HG02870 (cell line): ENCODE data around the gene NAA25.
A peak's percentile ranks its signal among the peaks of the same experiment; 100 is the strongest.
"Not testable (repeated sequence)": the region's sequence is repeated elsewhere in the genome, so short reads cannot be mapped to it uniquely, and the experiment has no call there.

Experiments
- ATAC-seq: cut with Tn5 transposase; IDR thresholded peaks from one replicate; pipeline ENCODE4 v1.9.1; 2021; ENCODE audit warnings: mild to moderate bottlenecking, moderate library complexity; ENCODE audit not compliant: unreplicated experiment

NAA25 gene

DNA sequence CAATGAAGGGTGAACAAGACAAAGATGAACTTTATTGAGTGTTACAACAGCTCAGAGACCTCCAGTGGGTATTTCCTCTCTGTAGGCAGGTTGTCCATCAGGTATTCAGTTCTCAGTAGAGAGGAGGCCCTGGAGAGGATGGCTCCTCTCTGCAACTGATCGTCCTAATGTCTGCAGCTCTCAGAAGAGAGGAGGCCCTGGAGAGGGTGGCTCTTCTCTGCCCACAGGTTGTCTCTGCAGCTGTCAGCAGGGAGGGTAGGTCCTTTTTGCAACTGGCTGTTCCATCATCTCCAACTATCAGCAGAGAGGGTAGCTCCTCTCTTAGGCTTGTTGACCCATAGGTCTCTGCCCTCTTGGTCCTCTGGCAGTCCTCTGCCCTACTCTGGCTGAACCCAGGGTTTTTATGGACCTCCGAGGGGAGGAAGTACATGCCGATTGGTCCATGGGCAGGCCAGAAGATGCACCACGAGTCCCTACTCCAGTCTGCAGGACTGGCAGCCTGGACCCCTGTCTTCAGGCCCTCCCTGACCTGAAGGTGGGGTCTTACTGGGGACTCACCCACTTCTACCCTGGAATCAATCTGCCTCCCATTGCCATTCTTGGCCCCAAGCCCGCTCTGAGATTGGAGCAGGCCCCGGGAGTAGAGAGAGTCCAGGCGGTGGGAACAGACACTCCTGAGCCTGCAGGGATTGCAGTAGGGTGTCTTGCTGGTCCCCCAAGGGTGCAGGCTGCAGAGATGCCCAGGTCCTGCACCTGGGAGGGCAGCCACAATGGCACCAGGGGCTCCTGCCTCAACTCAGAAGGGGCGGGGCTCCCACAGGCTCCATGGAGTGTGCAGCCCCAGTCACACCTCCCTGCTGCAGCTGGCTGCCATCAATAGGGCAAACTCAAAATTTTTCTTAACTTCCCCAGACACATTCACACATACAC, 97.9 kb downstream of the NAA25 start:
- no peak for ATAC-seq

DNA sequence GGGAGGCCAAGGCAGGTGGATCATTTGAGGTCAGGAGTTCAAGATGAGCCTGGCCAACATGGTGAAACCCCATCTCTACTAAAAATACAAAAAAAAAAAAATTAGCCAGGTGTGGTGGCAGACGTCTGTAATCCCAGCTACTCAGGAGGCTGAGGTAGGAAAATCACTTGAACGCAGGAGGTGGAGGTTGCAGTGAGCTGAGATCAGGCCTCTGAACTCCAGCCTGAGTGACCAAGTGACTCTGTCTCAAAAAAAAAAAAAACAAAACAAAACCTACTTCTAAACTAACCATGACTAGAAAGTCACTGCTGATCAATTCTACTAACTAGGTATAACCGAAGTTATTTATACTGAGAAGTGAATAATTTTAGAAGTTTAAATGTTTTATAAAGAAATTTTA, 99.0 kb downstream of the NAA25 start:
- not testable (repeated sequence) for ATAC-seq

DNA sequence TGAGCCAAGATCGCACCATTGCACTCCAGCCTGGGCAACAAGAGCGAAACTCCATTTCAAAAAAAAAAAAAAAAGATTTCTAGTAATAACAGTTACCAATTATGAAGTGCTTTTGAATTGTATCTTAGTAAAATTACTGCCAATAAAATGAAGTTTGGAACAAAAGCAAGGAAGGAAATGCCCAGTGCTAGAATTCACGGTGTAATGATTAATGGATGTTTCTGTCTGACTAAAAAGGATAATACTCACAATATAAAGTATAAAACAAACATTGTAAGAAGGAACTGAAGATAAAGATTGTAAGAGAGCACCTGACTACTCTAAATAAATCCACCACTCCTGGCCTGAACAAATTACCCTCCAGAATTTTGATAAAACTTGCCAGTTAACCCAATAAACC, 99.7 kb downstream of the NAA25 start:
- no peak for ATAC-seq

DNA sequence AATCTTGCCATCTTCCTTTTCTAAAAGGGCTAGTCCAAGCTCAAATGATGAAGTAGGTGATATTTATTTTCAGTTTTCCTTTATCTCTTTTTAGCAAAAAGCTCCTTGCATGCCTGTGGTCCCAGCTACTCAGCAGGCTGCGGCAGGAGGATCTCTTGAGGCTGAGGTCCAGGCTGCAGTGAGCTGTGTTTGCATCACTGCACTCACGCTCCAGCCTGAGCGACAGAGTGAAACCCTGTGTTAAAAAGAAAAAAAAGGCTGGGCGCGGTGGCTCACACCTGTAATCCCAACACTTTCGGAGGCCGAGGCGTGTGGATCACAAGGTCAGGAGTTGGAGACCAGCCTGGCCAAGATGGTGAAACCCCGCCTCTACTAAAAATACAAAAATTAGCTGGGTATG, 100.6 kb downstream of the NAA25 start:
- no peak for ATAC-seq

DNA sequence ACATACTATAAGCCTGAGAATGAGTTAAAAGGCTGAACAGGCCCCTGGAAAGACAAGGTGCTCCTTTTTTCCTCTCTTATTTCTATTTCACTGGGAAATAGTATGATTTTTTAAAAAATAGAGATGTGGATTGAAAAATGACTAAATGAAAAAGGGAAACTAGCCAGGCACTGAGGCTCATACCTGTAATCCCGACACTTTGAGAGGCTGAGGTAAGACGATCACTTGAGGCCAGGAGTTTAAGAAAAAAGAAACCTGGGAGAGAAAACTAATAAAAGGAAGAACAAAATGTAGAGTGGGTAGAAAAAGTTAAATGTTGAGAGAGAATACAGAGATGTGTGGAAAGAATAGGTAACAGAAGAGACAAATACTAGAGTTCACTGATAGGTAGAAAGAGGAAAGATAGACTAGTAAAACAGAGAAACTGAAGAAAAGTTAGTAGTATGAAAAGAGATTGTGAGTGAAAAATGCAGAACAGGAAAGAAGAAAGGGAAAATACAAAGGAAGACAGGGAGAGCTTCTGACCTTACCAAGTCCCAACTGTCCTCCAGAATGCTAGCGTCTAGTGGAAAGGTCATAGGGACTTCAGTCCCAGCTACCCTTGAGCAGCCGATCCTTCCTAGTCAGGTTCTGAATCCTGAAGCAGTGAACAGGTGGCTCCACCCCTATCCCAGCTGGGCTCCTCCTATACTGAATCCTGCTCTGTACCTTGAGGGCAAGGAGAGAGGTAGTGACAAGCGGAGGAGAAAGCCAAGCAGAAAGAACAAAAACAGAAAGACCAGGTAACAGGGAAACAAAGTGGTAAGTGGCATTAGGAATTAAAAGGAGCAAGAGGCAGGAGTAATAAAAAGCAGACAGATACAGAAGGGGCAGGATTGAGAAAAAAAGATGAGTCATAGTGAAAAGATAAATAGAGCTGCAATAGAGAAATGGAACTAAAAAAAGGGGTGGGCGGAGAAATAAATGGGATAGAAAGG, 102.9 kb downstream of the NAA25 start:
- ATAC-seq, result no peak

DNA sequence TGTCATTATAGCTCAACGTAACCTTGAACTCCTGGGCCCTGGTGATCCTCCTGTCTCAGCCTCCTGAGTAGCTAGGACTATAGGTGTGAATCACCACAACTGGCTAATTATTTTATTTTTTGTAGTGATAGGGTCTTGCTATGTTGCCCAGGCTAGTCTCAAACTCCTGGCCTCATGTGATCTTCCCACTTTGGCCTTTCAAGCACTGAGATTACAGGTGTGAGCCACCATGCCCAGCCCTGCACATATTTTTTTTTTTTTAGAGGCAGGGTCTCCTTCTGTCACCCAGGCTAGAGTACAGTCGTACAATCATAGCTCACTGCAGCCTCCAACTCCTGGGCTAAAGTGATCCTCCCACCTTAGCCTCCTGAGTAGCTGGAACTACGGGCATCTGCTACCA, 104.5 kb downstream of the NAA25 start:
- ATAC-seq, result no peak

DNA sequence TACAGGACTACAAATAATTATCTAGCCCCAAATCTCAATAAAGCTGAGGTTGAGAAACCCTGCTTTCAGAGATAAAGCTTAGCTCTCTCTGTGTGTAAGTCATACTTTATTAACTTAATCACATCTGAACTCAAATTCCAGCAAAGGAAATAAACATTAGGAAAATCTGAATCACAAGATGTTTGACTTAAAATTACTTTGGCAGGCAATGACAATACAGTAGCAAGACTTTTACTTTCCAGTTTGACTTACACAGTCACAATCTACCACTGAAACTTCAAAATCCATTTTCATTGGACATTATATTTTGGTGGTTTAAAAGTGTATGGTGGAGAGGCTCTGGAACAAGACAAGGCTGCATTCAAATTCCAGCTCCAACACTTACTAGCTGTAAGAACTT, 107.0 kb downstream of the NAA25 start:
- no peak for ATAC-seq

DNA sequence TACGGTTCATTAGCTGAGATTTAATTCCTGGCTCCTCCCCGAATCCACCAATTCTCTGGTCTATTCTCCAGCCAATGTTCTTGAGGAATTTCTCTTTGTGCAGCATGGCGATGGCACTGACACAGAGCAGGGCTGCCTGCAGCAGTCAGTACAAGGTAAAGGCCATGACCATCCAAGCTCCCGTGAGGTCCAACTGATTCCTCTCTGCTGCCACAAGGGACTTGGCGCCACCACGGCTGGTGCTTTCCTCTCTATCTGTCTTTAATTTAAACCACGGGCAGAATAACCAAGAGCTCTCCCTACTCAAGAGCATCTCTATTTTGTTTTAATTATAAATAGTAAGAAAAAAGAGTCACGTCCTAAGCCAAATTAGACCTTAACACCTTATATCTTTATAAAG, 107.8 kb downstream of the NAA25 start:
- no peak for ATAC-seq

DNA sequence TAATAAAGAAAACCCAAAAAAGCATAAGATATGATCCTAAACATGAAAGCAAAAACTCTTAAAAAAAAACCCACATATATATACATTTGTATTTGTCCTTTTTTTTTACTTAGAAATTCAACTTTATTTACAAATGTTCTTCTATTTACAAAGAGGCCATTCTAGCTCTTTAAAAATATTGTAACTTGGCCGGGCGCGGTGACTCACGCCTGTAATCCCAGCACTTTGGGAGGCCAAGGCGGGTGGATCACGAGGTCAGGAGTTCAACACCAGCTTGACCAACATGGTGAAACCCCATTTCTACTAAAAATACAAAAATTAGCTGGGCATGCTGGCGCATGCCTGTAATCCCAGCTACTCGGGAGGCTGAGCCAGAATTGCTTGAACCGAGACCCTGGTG, 109.5 kb downstream of the NAA25 start:
- not testable (repeated sequence) for ATAC-seq

DNA sequence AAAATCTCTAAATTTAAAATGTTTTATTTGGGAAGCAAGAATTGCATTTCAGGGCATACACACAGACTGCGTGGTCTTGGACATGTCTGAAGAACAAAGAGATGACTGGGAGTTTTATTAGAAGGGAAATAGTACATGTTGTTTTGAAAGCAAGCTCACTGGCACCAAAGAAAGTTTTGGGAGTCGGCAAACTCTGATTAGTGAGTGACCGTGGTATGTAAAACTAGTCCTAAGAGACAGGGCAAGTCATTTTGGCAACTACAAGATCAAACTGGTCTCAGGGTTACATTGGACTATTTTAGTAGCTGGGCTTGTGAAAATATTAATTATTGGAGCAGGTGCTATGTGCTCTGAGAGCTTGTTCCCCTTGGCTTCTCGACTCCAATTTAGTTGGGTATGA, 110.6 kb downstream of the NAA25 start:
- no peak for ATAC-seq

DNA sequence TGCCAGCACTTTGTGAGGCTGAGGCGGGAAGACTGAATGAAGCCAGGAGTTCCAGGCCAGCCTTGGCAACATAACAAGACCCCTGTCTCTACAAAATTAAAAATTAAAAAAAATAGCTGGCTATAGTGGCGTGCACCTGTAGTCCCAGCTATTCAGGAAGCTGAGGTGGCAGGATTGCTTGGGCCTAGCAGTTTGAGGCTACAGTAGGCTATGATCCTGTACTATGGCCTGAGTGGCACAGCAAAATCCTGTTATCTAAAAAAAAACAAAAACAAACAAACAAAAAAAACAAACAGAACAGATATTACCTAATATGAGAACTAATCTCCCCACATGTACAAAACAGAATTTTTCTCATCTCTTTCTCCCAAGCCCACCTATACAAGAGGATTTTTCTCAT, 111.3 kb downstream of the NAA25 start:
- ATAC-seq, result no peak

DNA sequence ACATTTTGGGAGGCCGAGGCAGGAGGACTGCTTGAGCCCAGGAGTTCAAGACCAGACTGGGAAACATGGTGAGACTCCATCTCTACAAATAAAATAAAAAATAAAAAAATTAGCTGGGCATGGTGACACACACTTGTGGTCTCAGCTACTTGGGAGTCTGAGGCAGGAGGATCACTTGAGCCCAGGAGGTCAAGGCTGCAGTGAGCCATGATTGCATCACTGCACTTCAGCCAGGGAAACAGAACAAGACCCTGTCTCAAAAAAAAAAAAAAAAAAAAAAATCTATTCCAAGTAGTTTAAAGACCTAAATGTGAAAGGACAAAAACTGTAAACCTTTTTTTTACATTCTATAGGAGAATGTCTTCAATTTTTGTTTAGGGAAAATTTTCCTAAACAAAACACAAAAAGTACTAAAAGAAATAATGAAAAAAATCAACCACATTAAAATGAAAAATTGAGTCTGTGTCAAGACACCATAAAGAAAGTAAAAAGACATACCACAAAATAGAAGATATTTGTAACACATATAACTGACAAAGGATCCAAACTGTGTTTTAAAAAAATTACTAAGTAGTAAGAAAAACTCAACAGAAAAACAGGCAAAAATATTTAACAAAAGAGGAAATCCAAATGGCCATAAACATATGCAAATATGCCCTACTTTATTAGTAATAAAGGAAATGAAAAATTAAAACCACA, 112.7 kb downstream of the NAA25 start:
- no peak for ATAC-seq

DNA sequence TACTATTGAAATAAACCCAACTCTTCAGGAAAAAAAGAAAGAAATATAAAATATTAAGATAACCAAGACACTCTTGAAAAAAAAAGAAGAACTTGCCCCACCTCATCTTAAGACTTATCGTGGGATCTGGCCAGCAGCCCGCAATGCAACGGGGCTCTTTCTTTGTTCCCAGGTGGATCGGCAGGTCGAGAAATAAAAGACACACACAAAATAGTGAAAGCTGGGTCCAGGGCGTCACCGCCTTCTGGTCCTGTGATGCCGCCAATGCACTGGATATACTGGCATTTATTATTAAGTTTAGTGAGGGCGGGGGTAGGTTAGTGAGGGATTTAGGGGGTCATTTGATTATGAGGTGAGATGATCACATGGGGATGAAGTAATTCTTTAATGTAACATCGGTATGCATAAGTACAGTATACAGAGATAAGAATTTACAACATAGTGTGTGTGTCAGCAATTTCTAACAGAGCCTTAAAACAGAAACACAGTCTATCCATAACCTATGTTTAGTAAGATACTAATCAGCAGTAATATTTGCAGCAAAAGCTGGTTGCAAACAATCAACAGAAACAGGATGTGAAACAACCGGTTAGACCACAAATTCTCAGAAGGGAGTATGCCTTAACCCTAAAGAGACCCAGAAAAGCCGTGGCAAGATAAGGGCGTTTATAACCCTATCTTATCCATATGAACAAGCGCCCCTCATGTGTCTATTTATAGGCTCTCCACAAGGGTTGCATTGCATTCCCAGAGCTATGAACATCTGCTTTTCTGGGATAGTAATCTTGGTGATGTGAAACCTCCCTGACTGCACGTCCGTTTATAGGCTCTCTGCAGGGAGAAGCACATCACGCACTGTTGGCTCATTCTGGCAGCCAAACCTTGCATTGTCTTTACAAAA, 114.1 kb downstream of the NAA25 start:
- not testable (repeated sequence) for ATAC-seq

DNA sequence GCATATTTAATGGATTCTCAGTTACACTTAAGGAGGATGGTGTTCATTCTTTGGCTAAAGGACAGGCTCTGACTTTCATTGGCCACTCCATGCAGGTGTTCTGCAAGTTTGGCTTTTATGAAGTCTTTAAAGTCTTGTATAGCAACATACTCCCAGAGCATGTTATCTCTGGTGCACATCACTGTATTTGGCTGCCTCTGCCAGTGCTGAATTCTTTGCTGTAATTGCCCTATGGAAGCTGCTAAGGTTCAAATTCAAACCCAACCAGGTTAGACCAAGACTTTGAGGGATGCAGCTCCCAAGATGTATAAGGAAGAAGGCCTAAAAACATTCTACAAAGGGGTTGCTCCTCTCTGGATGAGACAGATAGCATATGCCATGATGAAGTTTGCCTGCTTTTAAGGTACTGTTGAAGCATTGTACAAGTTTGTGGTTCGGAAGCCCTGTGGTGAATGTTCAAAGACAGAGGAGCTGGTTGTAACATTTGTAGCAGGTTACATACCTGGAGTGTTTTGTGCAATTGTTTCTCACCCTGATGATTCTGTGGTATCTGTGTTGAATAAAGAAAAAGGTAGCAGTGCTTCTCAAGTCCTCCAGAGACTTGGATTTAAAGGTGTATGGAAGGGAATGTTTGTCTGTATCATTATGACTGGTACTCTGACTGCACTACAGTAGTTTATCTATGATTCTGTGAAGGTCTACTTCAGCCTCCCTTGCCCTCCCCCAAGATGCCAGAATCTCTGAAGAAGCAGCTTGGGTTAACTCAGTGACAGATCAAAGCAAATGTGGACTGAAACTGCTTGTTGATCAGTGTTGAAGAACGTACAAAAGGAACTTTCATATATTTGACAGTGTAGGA, 115.1 kb downstream of the NAA25 start:
- ATAC-seq, result peak; percentile 47

DNA sequence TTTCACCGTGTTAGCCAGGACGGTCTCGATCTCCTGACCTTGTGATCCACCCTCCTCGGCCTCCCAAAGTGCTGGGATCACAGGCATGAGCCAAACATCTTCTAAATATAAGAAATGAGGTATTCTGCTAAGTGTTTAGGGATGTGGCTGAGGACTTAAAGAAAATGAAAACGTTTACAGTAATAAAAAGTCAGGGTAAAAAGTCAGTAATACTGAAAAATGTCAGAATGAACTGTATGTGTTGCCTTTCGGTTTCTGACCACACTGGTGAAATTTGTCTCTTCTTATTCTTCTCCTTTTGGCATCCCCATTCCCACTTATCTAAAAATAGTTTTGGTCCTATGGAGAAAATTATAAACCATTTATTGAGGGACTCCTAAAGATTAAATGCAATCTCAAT, 116.1 kb downstream of the NAA25 start:
- no peak for ATAC-seq

DNA sequence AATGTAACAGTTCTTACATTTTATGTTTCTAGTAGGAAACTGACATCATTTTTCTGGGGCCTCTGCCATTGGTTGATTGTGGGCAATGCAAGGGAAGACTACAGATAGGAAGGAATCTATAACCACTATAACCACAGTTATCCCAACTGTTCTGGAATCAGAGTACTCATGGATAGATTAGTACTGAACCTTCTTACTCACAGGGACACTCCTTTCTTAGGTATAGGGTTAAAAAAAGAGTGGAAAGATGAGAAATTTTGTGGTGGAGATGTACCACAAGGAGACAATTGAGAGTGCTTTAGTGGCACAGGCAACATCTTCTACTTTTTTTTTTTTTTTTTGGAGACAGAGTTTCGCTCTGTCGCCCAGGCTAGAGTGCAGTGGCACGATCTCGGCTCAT, 116.6 kb downstream of the NAA25 start:
- no peak for ATAC-seq

DNA sequence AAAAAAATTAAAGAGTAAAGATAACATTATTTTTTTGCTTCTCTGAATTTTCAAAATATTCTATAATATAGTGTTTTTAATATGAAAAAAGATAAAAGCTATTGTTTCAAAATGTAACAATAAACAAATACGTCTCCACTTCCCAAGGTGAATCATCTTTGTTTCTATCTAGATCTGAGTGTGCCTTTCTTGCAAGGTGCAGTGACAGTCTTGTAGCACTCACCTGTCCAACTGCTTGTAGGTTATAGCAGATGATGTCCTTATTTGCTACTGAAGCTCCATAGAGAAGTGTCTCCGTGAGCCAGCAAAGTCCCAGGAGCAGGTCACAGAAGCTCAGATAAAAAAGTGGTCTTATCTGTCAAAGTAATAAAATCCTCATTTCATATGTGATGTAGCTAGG, 117.0 kb downstream of the NAA25 start:
- no peak for ATAC-seq

DNA sequence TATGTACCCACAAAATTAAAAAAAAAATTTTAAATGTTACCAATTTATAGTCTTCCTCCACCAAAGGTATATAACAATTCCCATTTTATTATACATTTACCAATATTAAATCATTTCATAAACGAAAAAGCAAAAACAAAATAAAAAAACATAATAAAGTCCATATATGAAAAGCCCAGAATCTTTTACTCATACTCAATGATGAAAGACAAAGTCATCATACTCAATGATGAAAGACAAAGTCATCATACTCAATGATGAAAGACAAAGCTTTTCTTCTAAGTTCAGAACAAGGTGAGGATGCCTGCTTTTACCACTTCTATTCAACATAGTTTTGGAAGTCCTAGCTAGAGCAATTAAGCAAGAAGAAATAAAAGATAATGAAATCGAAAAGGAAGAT, 123.8 kb downstream of the NAA25 start:
- ATAC-seq, result no peak

DNA sequence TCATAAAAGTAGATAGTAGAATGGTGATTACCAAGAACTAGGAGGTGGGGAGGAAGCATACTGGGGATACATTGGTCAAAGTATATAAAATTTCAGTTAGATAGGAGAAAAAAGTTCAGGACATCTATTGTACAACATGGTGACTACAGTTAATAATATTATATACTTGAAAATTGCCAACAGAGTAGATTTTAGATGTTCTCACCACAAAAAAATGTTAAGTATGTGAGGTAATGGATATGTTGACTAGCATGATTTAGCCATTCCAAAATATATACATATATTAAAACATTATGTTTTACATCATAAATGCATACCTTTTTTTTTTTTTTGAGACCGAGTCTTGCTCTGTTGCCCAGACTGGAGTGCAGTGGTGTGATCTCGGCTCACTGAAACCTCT, 126.6 kb downstream of the NAA25 start:
- no peak for ATAC-seq
